Large intestine (tissue), 3 donors: ENCODE data around the gene PRSS3. TPM values are rescaled to one million over a fixed set of nuclear protein-coding genes. Genes with fewer than 3 reads are reported as not detected.
"Not testable (repeated sequence)": the region's sequence is repeated elsewhere in the genome, so short reads cannot be mapped to it uniquely, and the experiment has no call there.

Source experiments
- DNase-seq, 2 donors: peaks; one replicate each; pipeline versions ENCODE4 v3.0.0 to v3.0.0-alpha.2; 2013
- H3K27ac ChIP-seq: one replicate; pipeline ENCODE4 v1.5.1; 2013; ENCODE audit warnings: low read length
- H3K27me3 ChIP-seq: 2 replicates; pipeline ENCODE4 v1.6.1; 2013; ENCODE audit warnings: low read length; ENCODE audit not compliant: control insufficient read depth, insufficient read depth
- H3K36me3 ChIP-seq: 2 replicates; pipeline ENCODE4 v1.6.1; 2013; ENCODE audit warnings: low read length; ENCODE audit not compliant: control insufficient read depth, insufficient read depth
- H3K4me1 ChIP-seq: one replicate; pipeline ENCODE4 v1.6.1; 2013; ENCODE audit warnings: low read length; ENCODE audit not compliant: control insufficient read depth, insufficient read depth
- H3K4me3 ChIP-seq: one replicate; pipeline ENCODE4 v1.5.1; 2013; ENCODE audit warnings: low read length
- H3K9me3 ChIP-seq: one replicate; pipeline ENCODE4 v1.6.1; 2013; ENCODE audit warnings: mild to moderate bottlenecking, low read depth, low read length, moderate library complexity; ENCODE audit not compliant: control insufficient read depth
- WGBS: methylation state at CpG from one replicate; pipeline ENCODE4 v1.1.5; 2013; ENCODE audit warnings: low lambda C conversion rate; ENCODE audit not compliant: insufficient coverage; 5-methylcytosine and 5-hydroxymethylcytosine counted together
- polyA plus RNA-seq: library from polyadenylated mRNA; unstranded; fragments of 120-200 nt; gene quantifications from one replicate; pipeline ENCODE4 v1.2.1, GENCODE V29; 2013

Gene PRSS3
- polyA plus RNA-seq, 1 donor = 97.9 TPM

DNA sequence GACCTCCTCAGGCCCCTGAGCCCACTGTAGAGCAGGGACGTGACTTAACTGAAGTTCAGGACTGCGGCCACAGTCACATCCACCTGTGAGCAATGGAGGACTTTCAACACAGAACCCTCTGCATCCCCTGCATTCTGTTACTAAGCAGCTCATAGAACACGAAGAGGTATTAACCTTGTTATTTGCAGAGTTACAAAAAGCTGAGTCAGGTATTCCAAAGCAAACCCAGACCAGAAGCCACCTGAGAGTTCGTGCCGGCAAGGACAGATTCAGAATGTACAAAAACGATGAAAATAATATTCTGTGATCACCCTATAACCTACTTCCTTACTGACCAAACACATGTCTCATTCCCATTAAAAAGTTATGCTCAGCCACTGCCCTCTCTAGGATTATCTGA lies 33.0 kb upstream of the PRSS3 start:
- Histone ChIP-seq H3K4me3 (no peak overlapping the region), H3K27me3 (no peaks in the 10 kb centered on the region), H3K4me1 (no peaks in the 10 kb centered on the region), H3K36me3 (peaks cover 8% of the 10 kb centered on the region), H3K9me3 (no peaks in the 10 kb centered on the region), H3K27ac (no peak overlapping the region)
- DNase-seq = no peak
- no CpG with 5 or more reads among the region's 6 CpGs for WGBS

- not testable (repeated sequence) for H3K4me1 ChIP-seq, DNase-seq, H3K27ac ChIP-seq, H3K4me3 ChIP-seq, H3K9me3 ChIP-seq, H3K27me3 ChIP-seq
- no CpG with 5 or more reads among the region's 1 CpG for WGBS
- peaks cover 11% of the 10 kb centered on the region for H3K36me3 ChIP-seq
These were observed 31.7 kb upstream of the PRSS3 start for GRCh38 chr9:33763709-33764108.

DNA sequence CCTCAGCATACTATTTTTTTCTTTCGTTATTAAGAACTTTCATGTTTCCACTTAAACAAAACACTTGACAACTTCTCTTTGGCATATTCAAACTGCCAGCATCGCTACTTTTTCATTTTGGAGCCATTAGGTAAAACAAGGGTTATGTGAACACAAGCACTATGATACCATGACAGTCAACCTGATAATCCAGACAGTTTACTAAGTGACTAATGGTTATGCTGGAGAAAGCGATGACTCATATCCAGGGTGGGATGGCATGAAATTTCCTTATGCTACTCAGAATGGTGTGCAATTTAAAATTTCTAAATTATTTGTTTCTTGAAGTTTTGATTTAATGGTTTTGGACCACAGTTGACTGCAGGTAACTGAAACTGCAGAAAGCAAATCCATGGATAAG lies 29.9 kb upstream of the PRSS3 start:
- Histone ChIP-seq H3K27me3 (no peaks in the 10 kb centered on the region), H3K4me3 (no peak overlapping the region), H3K4me1 (no peaks in the 10 kb centered on the region), H3K36me3 (peaks cover 9% of the 10 kb centered on the region), H3K27ac (no peak overlapping the region), H3K9me3 (no peaks in the 10 kb centered on the region)
- DNase-seq = no peak
- 100% methylated on average over 1 of the region's 3 CpGs for WGBS

- not testable (repeated sequence) for DNase-seq, H3K9me3 ChIP-seq
- no CpG with 5 or more reads among the region's 3 CpGs for WGBS
These were observed 25.0 kb upstream of the PRSS3 start for GRCh38 chr9:33770156-33770880.

DNA sequence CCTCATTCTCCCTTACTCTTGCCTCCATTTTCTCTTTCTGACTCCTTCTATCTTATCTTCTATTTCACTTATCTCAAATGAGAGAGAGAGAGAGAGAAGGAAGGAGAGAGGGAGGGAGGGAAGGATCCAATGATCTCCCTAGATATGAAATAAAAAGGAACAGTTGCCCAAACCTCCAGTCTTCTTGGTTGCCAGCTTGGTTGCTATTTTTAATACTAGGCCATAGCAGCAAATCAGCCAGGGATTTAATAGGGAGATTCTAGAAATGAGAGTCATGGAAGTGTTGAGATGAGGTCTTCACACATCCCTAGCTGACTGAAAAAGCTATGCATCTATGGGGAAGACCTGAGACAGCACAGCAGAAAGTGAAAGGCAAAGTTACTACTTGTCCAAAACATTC lies 22.2 kb upstream of the PRSS3 start:
- not testable (repeated sequence) for H3K27ac ChIP-seq, DNase-seq, H3K9me3 ChIP-seq, H3K36me3 ChIP-seq, H3K4me1 ChIP-seq, H3K27me3 ChIP-seq, H3K4me3 ChIP-seq

More at GRCh38 chr9:33770156-33770880, 25.0 kb upstream of the PRSS3 start:
- not testable (repeated sequence) for H3K4me3 ChIP-seq, H3K27me3 ChIP-seq, H3K36me3 ChIP-seq, H3K4me1 ChIP-seq, H3K27ac ChIP-seq

DNA sequence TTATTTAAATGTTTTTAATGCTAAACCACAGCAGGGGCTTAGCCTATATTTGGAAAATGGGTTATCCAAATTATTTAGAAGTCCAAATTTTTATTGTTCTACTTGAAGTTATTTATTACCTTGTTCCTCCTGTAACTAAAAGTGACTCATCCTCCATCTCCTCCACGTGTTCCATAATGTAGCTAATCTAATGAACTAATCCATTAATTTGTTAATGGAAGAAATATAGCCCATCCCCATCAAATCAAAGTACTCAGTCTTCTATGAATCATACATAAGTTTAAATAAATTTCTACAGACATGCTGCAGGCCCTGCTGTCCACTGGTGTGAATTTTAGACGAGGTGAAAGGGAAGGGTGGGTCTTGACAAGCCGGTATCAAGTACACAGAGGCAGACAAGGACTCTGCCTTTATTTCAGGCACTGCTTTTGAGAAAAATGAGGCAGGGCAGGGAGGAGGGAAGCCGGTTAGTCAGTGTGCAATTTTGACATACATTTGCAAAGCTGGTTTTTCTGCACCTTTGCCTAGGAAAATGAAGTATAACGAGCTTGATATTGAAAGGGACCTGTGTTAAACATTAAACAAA lies 21.2 kb upstream of the PRSS3 start:
- H3K27ac ChIP-seq, H3K4me1 ChIP-seq, H3K4me3 ChIP-seq, H3K27me3 ChIP-seq, H3K9me3 ChIP-seq, H3K36me3 ChIP-seq: not testable (repeated sequence)
- DNase-seq = peak in 1 of 2 donors; percentile 16
- WGBS = 27% methylated on average over 2 of the region's 5 CpGs

- Histone ChIP-seq H3K4me1 (no peaks in the 10 kb centered on the region), H3K9me3 (no peaks in the 10 kb centered on the region), H3K36me3 (peaks cover 2% of the 10 kb centered on the region), H3K4me3 (no peak overlapping the region), H3K27ac (no peak overlapping the region), H3K27me3 (no peaks in the 10 kb centered on the region)
- DNase-seq = no peak
These were observed 18.8 kb upstream of the PRSS3 start for GRCh38 chr9:33776578-33776977.

- Histone ChIP-seq H3K9me3 (no peaks in the 10 kb centered on the region), H3K4me1 (no peaks in the 10 kb centered on the region), H3K36me3 (peaks cover 2% of the 10 kb centered on the region), H3K4me3 (no peak overlapping the region), H3K27me3 (no peaks in the 10 kb centered on the region), H3K27ac (no peak overlapping the region)
- DNase-seq = peak; percentile 46 to 67
- WGBS = 100% methylated on average over 1 of the region's 6 CpGs
These were observed 16.5 kb upstream of the PRSS3 start for GRCh38 chr9:33778700-33779351.

GRCh38 chr9:33780276-33780675 lies 15.1 kb upstream of the PRSS3 start:
- Histone ChIP-seq H3K27me3 (no peaks in the 10 kb centered on the region), H3K36me3 (no peaks in the 10 kb centered on the region), H3K27ac (no peak overlapping the region), H3K9me3 (no peaks in the 10 kb centered on the region), H3K4me3 (no peak overlapping the region), H3K4me1 (no peaks in the 10 kb centered on the region)
- no peak for DNase-seq

GRCh38 chr9:33781736-33782135 lies 13.6 kb upstream of the PRSS3 start:
- Histone ChIP-seq H3K4me3 (no peak overlapping the region), H3K4me1 (peaks cover 1% of the 10 kb centered on the region), H3K9me3 (no peaks in the 10 kb centered on the region), H3K36me3 (peaks cover 3% of the 10 kb centered on the region), H3K27ac (no peak overlapping the region), H3K27me3 (no peaks in the 10 kb centered on the region)
- DNase-seq = no peak
- WGBS = no CpG with 5 or more reads among the region's 1 CpG
